HG03442 (cell line): ENCODE data around the gene CEP57L1.
"Not testable (repeated sequence)": the region's sequence is repeated elsewhere in the genome, so short reads cannot be mapped to it uniquely, and the experiment has no call there.

Experiments
- ATAC-seq: cut with Tn5 transposase; IDR thresholded peaks from one replicate; pipeline ENCODE4 v1.9.1; 2021; ENCODE audit warnings: mild to moderate bottlenecking, moderate library complexity; ENCODE audit not compliant: unreplicated experiment

The CEP57L1 gene

GRCh38 chr6:109104512-109104911 lies 9.2 kb downstream of the CEP57L1 start:
- ATAC-seq: no peak

DNA sequence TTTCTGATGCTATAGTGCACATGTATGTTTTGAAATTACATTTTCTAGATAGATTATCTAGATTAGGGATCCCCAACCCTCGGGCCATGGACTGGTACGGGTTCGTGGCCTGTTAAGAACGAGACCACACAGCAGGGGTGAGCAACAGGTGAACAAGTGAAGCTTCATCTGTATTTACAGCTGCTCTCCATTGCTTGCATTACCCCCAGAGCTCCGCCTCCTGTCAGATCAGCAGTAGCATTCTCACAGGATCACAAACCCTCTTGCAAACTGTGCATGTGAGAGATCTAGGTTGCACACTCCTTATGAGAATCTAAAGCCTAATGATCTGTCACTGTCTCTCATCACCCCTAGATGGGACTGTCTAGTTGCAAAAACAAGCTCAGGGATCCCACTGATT lies 10.4 kb downstream of the CEP57L1 start:
- no peak for ATAC-seq

DNA sequence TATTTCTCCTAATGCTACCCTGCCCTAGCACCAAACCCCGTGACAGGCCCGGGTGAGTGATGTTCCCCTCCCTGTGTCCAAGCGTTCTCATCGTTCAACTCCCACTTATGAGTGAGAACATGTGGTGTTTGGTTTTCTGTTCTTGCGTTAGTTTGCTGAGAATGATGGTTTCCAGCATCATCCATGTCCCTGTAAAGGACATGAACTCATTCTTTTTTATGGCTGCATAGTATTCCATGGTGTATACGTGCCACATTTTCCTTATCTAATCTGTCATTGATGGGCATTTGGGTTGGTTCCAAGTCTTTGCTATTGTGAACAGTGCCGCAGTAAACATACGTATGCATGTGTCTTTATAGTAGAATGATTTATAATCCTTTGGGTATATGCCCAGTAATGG lies 14.4 kb downstream of the CEP57L1 start:
- ATAC-seq: not testable (repeated sequence)

GRCh38 chr6:109112663-109113062 lies 17.4 kb downstream of the CEP57L1 start:
- not testable (repeated sequence) for ATAC-seq

- peak; percentile 61 for ATAC-seq
These were observed 22.2 kb downstream of the CEP57L1 start for GRCh38 chr6:109117346-109118035.

DNA sequence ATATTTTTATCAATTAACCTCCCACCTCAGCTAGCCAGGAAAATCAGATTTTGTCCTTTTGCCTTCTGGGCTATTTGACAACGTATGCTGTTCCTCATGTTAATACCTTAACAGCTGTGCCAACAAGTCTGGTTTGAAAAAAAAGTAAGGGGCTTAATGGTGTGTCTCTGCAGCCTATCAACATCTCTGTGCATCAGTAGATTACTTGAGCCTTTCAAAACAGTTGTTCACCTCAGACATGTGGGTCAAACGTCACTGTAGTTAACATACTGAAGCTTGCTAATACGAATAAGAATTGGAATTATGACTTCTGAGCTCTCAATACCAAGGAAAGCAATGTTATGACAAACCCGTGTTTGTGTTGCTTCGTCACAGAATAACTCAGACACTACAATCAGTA lies 23.0 kb downstream of the CEP57L1 start:
- ATAC-seq: no peak

DNA sequence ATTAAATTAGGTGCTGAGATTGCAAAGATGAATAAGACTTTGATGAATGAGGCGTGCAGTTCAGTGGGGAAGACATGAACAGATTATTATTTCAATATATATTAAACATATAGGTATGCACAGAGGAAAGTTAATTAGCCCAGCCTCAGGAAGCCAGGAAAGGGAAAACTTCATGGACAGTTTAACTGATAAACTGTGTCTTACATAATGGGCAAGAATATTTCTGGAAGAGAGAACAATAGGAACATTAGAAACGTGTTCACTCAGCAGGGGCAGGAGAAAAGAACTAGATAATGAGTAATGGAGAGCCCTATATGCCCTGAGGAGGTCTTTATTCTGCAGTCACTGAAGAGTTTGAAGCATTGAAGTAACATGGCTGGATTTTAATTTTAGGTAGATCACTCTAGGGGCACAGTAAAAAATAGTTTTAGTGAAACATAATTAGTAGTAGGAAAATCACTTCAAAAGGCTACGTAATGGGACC lies 23.6 kb downstream of the CEP57L1 start:
- ATAC-seq: no peak

GRCh38 chr6:109121411-109121810 lies 26.1 kb downstream of the CEP57L1 start:
- no peak for ATAC-seq

- no peak for ATAC-seq
These were observed 28.9 kb downstream of the CEP57L1 start for GRCh38 chr6:109124219-109124618.

- ATAC-seq: no peak
These were observed 30.2 kb downstream of the CEP57L1 start for GRCh38 chr6:109125504-109125903.

DNA sequence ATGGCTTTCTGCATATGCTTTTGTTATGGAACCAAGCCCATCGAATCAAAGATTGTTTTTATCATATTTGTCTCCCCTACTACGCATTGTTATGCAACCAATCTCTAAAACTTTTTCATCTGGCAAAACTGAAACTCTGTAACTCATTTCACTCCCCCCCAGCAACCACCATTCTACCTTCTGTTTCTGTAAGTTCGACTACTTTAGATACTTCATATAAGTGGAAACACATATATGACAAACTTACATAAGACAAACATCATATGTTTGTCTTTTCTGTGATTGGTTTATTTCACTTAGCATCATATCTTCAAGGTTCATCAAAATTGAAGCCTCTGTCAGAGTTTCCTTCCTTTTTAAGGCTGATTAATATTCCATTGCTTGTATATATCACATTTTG lies 34.8 kb downstream of the CEP57L1 start:
- no peak for ATAC-seq

- not testable (repeated sequence) for ATAC-seq
These were observed 40.3 kb downstream of the CEP57L1 start for GRCh38 chr6:109135600-109135999.

DNA sequence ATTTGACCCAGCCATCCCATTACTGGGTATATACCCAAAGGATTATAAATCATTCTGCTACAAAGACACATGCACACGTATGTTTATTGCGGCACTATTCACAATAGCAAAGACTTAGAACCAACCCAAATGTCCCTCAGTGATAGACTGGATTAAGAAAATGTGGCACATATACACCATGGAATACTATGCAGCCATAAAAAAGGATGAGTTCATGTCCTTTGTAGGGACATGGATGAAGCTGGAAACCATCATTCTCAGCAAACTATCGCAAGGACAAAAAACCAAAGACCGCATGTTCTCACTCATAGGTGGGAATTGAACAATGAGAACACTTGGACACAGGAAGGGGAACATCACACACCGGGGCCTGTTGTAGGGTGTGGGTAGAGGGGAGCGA lies 40.7 kb downstream of the CEP57L1 start:
- not testable (repeated sequence) for ATAC-seq

- not testable (repeated sequence) for ATAC-seq
These were observed 41.2 kb downstream of the CEP57L1 start for GRCh38 chr6:109136530-109136929.

GRCh38 chr6:109139109-109139508 lies 43.8 kb downstream of the CEP57L1 start:
- no peak for ATAC-seq

GRCh38 chr6:109142067-109142466 lies 46.8 kb downstream of the CEP57L1 start:
- not testable (repeated sequence) for ATAC-seq

GRCh38 chr6:109143191-109143590 lies 47.9 kb downstream of the CEP57L1 start:
- no peak for ATAC-seq

GRCh38 chr6:109148251-109148650 lies 52.9 kb downstream of the CEP57L1 start:
- ATAC-seq: not testable (repeated sequence)

GRCh38 chr6:109148716-109149115 lies 53.4 kb downstream of the CEP57L1 start:
- ATAC-seq: not testable (repeated sequence)

GRCh38 chr6:109153752-109154151 lies 58.4 kb downstream of the CEP57L1 start:
- no peak for ATAC-seq

- ATAC-seq: no peak
These were observed 69.0 kb downstream of the CEP57L1 start for GRCh38 chr6:109164331-109164730.

DNA sequence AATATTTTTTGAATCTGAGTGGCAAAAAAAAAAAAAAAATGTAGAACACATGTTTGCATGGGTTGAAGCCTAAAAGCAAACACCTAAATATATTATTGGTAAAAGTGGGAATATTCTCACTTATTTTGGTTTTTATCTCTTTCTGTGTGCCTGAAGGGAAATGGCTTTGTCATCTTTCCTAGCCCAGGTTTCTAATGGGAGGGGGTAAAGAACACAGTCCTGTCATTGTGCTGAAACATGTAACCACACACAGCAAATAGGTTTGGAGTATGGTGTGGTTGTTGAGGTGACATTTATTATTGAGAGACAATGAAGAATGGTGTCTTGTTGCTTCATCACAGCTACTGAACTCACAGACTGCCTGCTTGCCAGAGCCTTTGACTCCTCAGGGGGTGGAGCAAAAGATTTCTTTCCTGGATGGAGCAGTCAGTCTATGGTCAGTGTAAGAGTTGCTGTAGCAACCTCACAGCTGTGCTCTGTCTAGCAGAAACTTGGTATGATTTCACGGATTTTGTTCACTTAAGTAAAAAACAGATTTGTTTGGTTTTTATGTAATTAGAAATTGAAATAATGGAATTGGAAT lies 70.2 kb downstream of the CEP57L1 start:
- no peak for ATAC-seq
